Measurements from ENCODE around the gene RMND5B. TPM values are rescaled to one million over a fixed set of nuclear protein-coding genes. Genes with fewer than 3 reads are reported as not detected.

Gene RMND5B
- total RNA-seq, 3 donors from 2014 or later (not counting 1 experiment from before 2014, with no cell fraction given): 9.2 to 12.7 (median 9.5) TPM

DNA sequence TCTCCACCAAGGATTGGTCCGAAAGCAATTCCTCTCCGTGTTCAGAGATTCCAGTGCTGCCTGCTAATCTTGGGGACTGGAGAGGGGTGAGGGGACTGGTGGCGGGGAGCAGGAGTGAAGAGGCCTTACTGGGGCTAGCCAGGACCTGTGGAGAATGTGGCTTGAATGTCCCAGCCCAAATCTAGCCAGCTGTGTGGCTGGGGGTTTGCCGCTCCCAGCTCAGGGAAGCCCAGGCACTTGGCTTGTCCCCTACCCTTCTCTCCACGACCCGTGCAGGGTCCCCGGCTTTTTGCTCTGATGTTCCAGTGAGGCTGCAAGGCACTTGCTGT, 15.0 kb upstream of the RMND5B start:
- TF ChIP-seq, protein P1, sequence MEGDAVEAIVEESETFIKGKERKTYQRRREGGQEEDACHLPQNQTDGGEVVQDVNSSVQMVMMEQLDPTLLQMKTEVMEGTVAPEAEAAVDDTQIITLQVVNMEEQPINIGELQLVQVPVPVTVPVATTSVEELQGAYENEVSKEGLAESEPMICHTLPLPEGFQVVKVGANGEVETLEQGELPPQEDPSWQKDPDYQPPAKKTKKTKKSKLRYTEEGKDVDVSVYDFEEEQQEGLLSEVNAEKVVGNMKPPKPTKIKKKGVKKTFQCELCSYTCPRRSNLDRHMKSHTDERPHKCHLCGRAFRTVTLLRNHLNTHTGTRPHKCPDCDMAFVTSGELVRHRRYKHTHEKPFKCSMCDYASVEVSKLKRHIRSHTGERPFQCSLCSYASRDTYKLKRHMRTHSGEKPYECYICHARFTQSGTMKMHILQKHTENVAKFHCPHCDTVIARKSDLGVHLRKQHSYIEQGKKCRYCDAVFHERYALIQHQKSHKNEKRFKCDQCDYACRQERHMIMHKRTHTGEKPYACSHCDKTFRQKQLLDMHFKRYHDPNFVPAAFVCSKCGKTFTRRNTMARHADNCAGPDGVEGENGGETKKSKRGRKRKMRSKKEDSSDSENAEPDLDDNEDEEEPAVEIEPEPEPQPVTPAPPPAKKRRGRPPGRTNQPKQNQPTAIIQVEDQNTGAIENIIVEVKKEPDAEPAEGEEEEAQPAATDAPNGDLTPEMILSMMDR (IDR thresholded peaks at IDR 0.05): no peak
- peak overlapping the region; percentile 90 to 94 for H3K27ac Mint-ChIP-seq
- Histone ChIP-seq H3K27ac (ENCODE audit: low read length) (peak overlapping the region; percentile 60), H3K4me1 (ENCODE audit: control insufficient read depth, insufficient read depth, low read length) (peaks cover 75% of the 10 kb centered on the region), H3K36me3 (ENCODE audit: control insufficient read depth, insufficient read depth, low read length) (no peaks in the 10 kb centered on the region), H3K27me3 (ENCODE audit: control insufficient read depth, insufficient read depth, low read length) (peaks cover 11% of the 10 kb centered on the region), H3K4me3 (ENCODE audit: low read length) (no peak overlapping the region), H3K9me3 (ENCODE audit: control insufficient read depth, insufficient read depth, low read length) (no peaks in the 10 kb centered on the region)
- peaks cover 29 to 49% of the 10 kb centered on the region in 2 donors for H3K4me1 Mint-ChIP-seq
- 59% methylated on average over 7 of the region's 7 CpGs for WGBS (ENCODE audit: insufficient coverage)
- H3K9me3 Mint-ChIP-seq: no peaks in the 10 kb centered on the region
- peaks cover 1 to 19% of the 10 kb centered on the region in 2 donors for H3K27me3 Mint-ChIP-seq (ENCODE audit: low read depth in 2 of 2)
- ATAC-seq: no peak
- H3K4me3 Mint-ChIP-seq: peak overlapping the region; percentile 55
- DNase-seq: peak in 1 of 2 donors; percentile 40
- intact Hi-C loops (cut with micrococcal nuclease): loop anchor here (1.0 to 10.0 kb wide), 3 partner anchors 15 to 119 kb away; partner anchors contain the start of genes NHP2 and PHYKPL
- H3K36me3 Mint-ChIP-seq: no peaks in the 10 kb centered on the region

DNA sequence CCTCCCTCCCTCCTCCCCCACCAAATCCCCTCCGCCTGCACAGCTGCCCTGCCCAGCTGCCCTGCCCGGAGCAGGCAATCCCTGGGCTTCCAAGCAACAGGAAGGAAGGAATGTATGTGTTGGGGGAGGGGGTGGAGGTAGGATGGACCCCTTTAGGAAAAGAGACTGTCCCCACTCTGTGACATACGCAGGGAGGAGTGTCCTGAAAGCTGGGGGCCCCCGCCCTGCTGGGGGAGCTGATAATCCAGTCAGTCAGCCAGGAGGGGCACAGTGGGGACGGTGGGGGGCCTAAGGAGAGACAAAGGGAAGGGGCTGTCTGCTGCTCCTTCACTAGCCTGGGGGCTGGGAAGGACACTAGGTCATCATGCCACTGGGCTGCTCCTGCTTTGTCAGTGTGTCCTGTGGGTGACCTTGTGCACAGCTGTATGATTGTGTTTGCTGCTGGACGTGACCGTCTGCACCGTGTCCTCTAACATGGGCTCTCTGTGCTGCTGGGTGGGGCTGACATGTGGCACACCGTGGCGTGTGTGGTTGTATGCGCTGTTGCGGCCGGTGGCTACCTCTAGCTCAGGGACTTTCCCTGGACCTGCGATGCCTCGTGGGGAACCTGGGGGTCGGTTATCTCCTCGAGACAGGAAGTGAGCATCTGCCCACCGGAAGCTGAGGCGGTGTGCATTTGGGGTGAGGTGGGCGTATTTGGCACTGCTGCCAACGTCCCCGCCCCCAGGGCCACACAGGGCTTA, 14.5 kb upstream of the RMND5B start:
- no peaks in the 10 kb centered on the region for H3K9me3 Mint-ChIP-seq
- Histone ChIP-seq H3K36me3 (ENCODE audit: control insufficient read depth, insufficient read depth, low read length) (no peaks in the 10 kb centered on the region), H3K9me3 (ENCODE audit: control insufficient read depth, insufficient read depth, low read length) (no peaks in the 10 kb centered on the region), H3K27me3 (ENCODE audit: control insufficient read depth, insufficient read depth, low read length) (peaks cover 14% of the 10 kb centered on the region), H3K27ac (ENCODE audit: low read length) (peak overlapping the region; percentile 60), H3K4me3 (ENCODE audit: low read length) (no peak overlapping the region), H3K4me1 (ENCODE audit: control insufficient read depth, insufficient read depth, low read length) (peaks cover 80% of the 10 kb centered on the region)
- no peaks in the 10 kb centered on the region for H3K36me3 Mint-ChIP-seq
- H3K27me3 Mint-ChIP-seq (ENCODE audit: low read depth in 2 of 2): peaks cover 0 to 19% of the 10 kb centered on the region in 2 donors
- DNase-seq (peak; percentile 90 to 93), ATAC-seq (peak; percentile 64 to 80 (median 72))
- H3K27ac Mint-ChIP-seq: peak overlapping the region; percentile 90 to 94
- intact Hi-C loops (cut with micrococcal nuclease): loop anchor here (1.0 to 10.0 kb wide), 2 partner anchors 14 to 118 kb away; partner anchors contain the start of gene PHYKPL
- H3K4me1 Mint-ChIP-seq: peaks cover 29 to 54% of the 10 kb centered on the region in 2 donors
- WGBS (ENCODE audit: insufficient coverage): 4% methylated on average over 21 of the region's 22 CpGs
- TF ChIP-seq, protein P1 (IDR thresholded peaks at IDR 0.05): no peak
- peak overlapping the region; percentile 83 for H3K4me3 Mint-ChIP-seq

DNA sequence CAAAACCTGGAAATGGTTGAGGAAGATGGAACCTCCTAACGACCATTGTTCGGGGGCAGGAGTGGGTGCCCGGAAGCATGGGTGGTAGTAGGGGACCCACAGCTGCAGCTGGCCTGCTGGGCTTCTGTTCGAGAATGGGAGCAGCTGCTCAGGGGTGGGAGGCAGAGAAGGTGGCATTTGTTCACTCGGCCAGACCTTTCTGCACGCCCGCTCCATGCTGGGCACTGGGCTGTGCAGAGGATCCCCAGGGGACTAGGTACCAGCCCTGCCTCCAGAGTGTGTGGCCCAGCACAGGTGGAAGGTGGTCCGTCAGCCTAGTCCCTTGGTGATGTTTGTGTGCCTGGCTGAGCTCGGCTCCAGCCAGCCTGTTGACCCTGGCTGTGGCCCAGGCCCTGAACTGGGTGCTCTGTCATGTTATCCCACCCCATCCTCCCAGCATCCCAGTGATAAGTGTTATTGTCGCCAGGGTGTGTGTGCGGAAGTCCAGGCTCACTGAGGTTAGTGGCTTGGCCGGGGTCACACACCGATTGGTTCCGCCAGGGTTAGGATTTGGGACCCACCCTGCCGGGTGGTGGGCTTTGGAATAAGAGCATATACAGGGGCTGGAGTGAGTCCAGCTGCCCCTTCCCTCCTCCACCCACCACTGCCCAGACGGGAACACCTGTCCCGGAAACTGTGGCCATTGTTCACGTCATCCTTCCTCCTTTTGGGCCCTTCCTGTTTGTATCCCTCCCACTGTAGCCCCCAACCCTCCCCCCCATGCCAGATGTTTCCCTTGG, 12.7 kb upstream of the RMND5B start:
- Histone ChIP-seq H3K4me1 (ENCODE audit: control insufficient read depth, insufficient read depth, low read length) (peaks cover 88% of the 10 kb centered on the region), H3K27ac (ENCODE audit: low read length) (peak overlapping the region; percentile 13), H3K27me3 (ENCODE audit: control insufficient read depth, insufficient read depth, low read length) (peaks cover 24% of the 10 kb centered on the region), H3K4me3 (ENCODE audit: low read length) (no peak overlapping the region), H3K9me3 (ENCODE audit: control insufficient read depth, insufficient read depth, low read length) (no peaks in the 10 kb centered on the region), H3K36me3 (ENCODE audit: control insufficient read depth, insufficient read depth, low read length) (no peaks in the 10 kb centered on the region)
- H3K36me3 Mint-ChIP-seq: no peaks in the 10 kb centered on the region
- peaks cover 29 to 53% of the 10 kb centered on the region in 2 donors for H3K4me1 Mint-ChIP-seq
- intact Hi-C loops (cut with micrococcal nuclease): loop anchor here (10.0 kb wide), 1 partner anchor 117 kb away; the partner anchor contains the start of gene PHYKPL
- no peaks in the 10 kb centered on the region for H3K9me3 Mint-ChIP-seq
- ATAC-seq (no peak), DNase-seq (no peak)
- 61% methylated on average over 17 of the region's 18 CpGs for WGBS (ENCODE audit: insufficient coverage)
- H3K27ac Mint-ChIP-seq: no peak overlapping the region
- TF ChIP-seq, protein P1 (IDR thresholded peaks at IDR 0.05): no peak
- no peak overlapping the region for H3K4me3 Mint-ChIP-seq
- peaks cover 1 to 17% of the 10 kb centered on the region in 2 donors for H3K27me3 Mint-ChIP-seq (ENCODE audit: low read depth in 2 of 2)

Measured in natural killer cell (primary cell).